Keratinocyte (primary cell): Measurements from ENCODE around the gene DNAJC7. TPM values are rescaled to one million over a fixed set of nuclear protein-coding genes. Genes with fewer than 3 reads are reported as not detected.

Source experiments
- DNase-seq: peaks from one replicate; pipeline ENCODE4 v3.0.0-alpha.2; 2011; ENCODE audit warnings: low read depth, missing footprints, low spot score
- FAIRE-seq: peaks from 2 replicates; lab custom pipeline; 2011; peaks lifted over from hg19 to GRCh38; lab: Jason Lieb, UNC
- H2AFZ ChIP-seq: 2 replicates; pipeline ENCODE4 v1.6.0; 2012; ENCODE audit warnings: low read length, control low read depth, inconsistent platforms; ENCODE audit not compliant: control insufficient read depth
- H3K27ac ChIP-seq: 2 replicates; pipeline ENCODE4 v1.5.1; 2011; ENCODE audit warnings: low read length; ENCODE audit not compliant: control insufficient read depth, insufficient read depth
- H3K27me3 ChIP-seq: 3 replicates; pipeline ENCODE4 v1.6.0; 2011; ENCODE audit warnings: low read length; ENCODE audit not compliant: control insufficient read depth, insufficient read depth; ENCODE audit errors: extremely low read depth
- H3K36me3 ChIP-seq, 2 experiments: 2 replicates in 1 of 2; 3 replicates in 1 of 2; pipeline ENCODE4 v1.5.1; 2011; ENCODE audit warnings: low read length in 2 of 2, mild to moderate bottlenecking in 1 of 2; ENCODE audit not compliant: control insufficient read depth in 2 of 2, insufficient read depth in 2 of 2; ENCODE audit errors: extremely low read depth in 1 of 2
- H3K4me1 ChIP-seq: 3 replicates; pipeline ENCODE4 v1.5.1; 2011; ENCODE audit warnings: low read length; ENCODE audit not compliant: control insufficient read depth, insufficient read depth; ENCODE audit errors: extremely low read depth
- H3K4me2 ChIP-seq: 3 replicates; pipeline ENCODE4 v1.6.0; 2011; ENCODE audit warnings: low read depth, low read length; ENCODE audit not compliant: control insufficient read depth, insufficient read depth; ENCODE audit errors: extremely low read depth
- H3K4me3 ChIP-seq, 3 experiments: fragments of 200-600 bp in 1 of 3; sonication (generic) in 1 of 3; 2 replicates in 2 of 3; 3 replicates in 1 of 3; pipeline ENCODE4 v1.5.1; 2011 to 2016; ENCODE audit warnings: low read length in 3 of 3, mild to moderate bottlenecking in 3 of 3, control low read depth in 2 of 3, inconsistent platforms in 1 of 3, low read depth in 1 of 3, mixed read lengths in 1 of 3, mixed run types in 1 of 3, moderate library complexity in 1 of 3; ENCODE audit not compliant: control insufficient read depth in 2 of 3, insufficient read depth in 2 of 3; ENCODE audit errors: extremely low read depth in 1 of 3
- H3K79me2 ChIP-seq: 2 replicates; pipeline ENCODE4 v1.6.0; 2012; ENCODE audit warnings: low read length; ENCODE audit not compliant: control insufficient read depth, insufficient read depth
- H3K9ac ChIP-seq: 3 replicates; pipeline ENCODE4 v1.6.0; 2011; ENCODE audit warnings: low read length; ENCODE audit not compliant: control insufficient read depth, insufficient read depth; ENCODE audit errors: extremely low read depth
- H3K9me1 ChIP-seq: 3 replicates; pipeline ENCODE4 v1.6.0; 2011; ENCODE audit warnings: low read length; ENCODE audit not compliant: control insufficient read depth, insufficient read depth; ENCODE audit errors: extremely low read depth
- H3K9me3 ChIP-seq: 2 replicates; pipeline ENCODE4 v1.5.1; 2012; ENCODE audit warnings: low read depth, low read length; ENCODE audit not compliant: control insufficient read depth
- H4K20me1 ChIP-seq: 3 replicates; pipeline ENCODE4 v1.6.0; 2011; ENCODE audit warnings: low read length; ENCODE audit not compliant: control insufficient read depth, insufficient read depth; ENCODE audit errors: extremely low read depth
- EZH2 ChIP-seq: IDR thresholded peaks from one replicate; pipeline ENCODE4 v1.6.1; 2012; ENCODE audit warnings: inconsistent platforms, mild to moderate bottlenecking, low read length, moderate library complexity
- dilution Hi-C: fragments of 300-500 bp; cut with MboI; formaldehyde crosslinking; loops from one replicate; pipeline ENCODE4 v1.7.0; 2020; ENCODE audit warnings: low sequenced_read_pairs; ENCODE audit not compliant: extremely low pct_ligation_motif_present
- polyA plus RNA-seq, 5 experiments: library from polyadenylated mRNA; depleted of rRNA in 3 of 5; stranded (reverse) in 3 of 5; stranded (forward) in 1 of 5; unstranded in 1 of 5; fragments of >200 nt; gene quantifications; 1 replicate in 1 of 5; 2 replicates in 3 of 5; 3 replicates in 1 of 5; pipeline versions ENCODE4 v1.2.1 to v1.2.3, GENCODE V29; 2011 to 2012; ENCODE audit warnings: missing spikeins in 2 of 5, low read depth in 1 of 5, low replicate concordance in 1 of 5
- TF ChIP-seq, protein P1 (sequence below), 3 experiments: IDR thresholded peaks in 1 of 3; conservative IDR thresholded peaks in 1 of 3; optimal IDR thresholded peaks in 1 of 3; 2 replicates in 2 of 3; 3 replicates in 1 of 3; pipeline versions ENCODE3 to v1.5.1; 2011; ENCODE audit warnings: low read length in 3 of 3, mild to moderate bottlenecking in 3 of 3, moderate library complexity in 2 of 3, control low read depth in 1 of 3, inconsistent platforms in 1 of 3; ENCODE audit not compliant: insufficient read depth in 2 of 3; ENCODE audit errors: extremely low read depth in 1 of 3

The DNAJC7 gene
- polyA plus RNA-seq, 1 donor (not counting 4 experiments of a cell fraction or from before 2014, with no cell fraction given): 82.5 TPM

- no peaks in the 10 kb centered on the region for H3K9me1 ChIP-seq
- H2AFZ ChIP-seq: no peak overlapping the region
- H3K4me3 ChIP-seq: no peak overlapping the region
- H3K27ac ChIP-seq: no peak overlapping the region
- dilution Hi-C loops: no loop called here
- H3K9ac ChIP-seq: no peak overlapping the region
- DNase-seq (no peak), FAIRE-seq (no peak)
- TF ChIP-seq EZH2: no peak
- TF ChIP-seq, protein P1, sequence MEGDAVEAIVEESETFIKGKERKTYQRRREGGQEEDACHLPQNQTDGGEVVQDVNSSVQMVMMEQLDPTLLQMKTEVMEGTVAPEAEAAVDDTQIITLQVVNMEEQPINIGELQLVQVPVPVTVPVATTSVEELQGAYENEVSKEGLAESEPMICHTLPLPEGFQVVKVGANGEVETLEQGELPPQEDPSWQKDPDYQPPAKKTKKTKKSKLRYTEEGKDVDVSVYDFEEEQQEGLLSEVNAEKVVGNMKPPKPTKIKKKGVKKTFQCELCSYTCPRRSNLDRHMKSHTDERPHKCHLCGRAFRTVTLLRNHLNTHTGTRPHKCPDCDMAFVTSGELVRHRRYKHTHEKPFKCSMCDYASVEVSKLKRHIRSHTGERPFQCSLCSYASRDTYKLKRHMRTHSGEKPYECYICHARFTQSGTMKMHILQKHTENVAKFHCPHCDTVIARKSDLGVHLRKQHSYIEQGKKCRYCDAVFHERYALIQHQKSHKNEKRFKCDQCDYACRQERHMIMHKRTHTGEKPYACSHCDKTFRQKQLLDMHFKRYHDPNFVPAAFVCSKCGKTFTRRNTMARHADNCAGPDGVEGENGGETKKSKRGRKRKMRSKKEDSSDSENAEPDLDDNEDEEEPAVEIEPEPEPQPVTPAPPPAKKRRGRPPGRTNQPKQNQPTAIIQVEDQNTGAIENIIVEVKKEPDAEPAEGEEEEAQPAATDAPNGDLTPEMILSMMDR (optimal IDR thresholded peaks at IDR 0.05 in 1 of 3, IDR thresholded peaks at IDR 0.05 in 1 of 3, conservative IDR thresholded peaks at IDR 0.05 in 1 of 3; ENCODE audit: extremely low read depth in 1 of 3, insufficient read depth in 2 of 3, low read length in 3 of 3): no peak
- H3K4me2 ChIP-seq: no peak overlapping the region
- H3K4me1 ChIP-seq: no peaks in the 10 kb centered on the region
- peaks cover 38 to 51% of the 10 kb centered on the region in 2 experiments for H3K36me3 ChIP-seq
- no peaks in the 10 kb centered on the region for H4K20me1 ChIP-seq
- H3K79me2 ChIP-seq: no peaks in the 10 kb centered on the region
- H3K27me3 ChIP-seq: no peaks in the 10 kb centered on the region
- H3K9me3 ChIP-seq: no peaks in the 10 kb centered on the region
Measured at GRCh38 chr17:41989702-41990419, 27.4 kb downstream of the DNAJC7 start.

GRCh38 chr17:41988418-41988817, 28.8 kb downstream of the DNAJC7 start:
- peaks cover 45 to 56% of the 10 kb centered on the region in 2 experiments for H3K36me3 ChIP-seq
- no peaks in the 10 kb centered on the region for H4K20me1 ChIP-seq
- TF ChIP-seq, protein P1 (optimal IDR thresholded peaks at IDR 0.05 in 1 of 3, IDR thresholded peaks at IDR 0.05 in 1 of 3, conservative IDR thresholded peaks at IDR 0.05 in 1 of 3; ENCODE audit: extremely low read depth in 1 of 3, insufficient read depth in 2 of 3, low read length in 3 of 3): no peak
- no peak for TF ChIP-seq EZH2
- no peak overlapping the region for H2AFZ ChIP-seq
- no peak overlapping the region for H3K9ac ChIP-seq
- no peaks in the 10 kb centered on the region for H3K27me3 ChIP-seq
- no peak overlapping the region for H3K4me2 ChIP-seq
- H3K9me3 ChIP-seq: no peaks in the 10 kb centered on the region
- no peak for DNase-seq
- no peak overlapping the region for H3K4me3 ChIP-seq
- no peak for FAIRE-seq
- no peaks in the 10 kb centered on the region for H3K79me2 ChIP-seq
- dilution Hi-C loops: no loop called here
- H3K4me1 ChIP-seq: no peaks in the 10 kb centered on the region
- no peak overlapping the region for H3K27ac ChIP-seq
- H3K9me1 ChIP-seq: no peaks in the 10 kb centered on the region
